ENCODE results near the gene KCNJ2. TPM values are rescaled to one million over a fixed set of nuclear protein-coding genes. Genes with fewer than 3 reads are reported as not detected.

The KCNJ2 gene
- total and polyA plus RNA-seq, 10 of the 15 experiments (the other 5 are each of a cell fraction or from before 2014, with no cell fraction given), result 1.6 to 10.1 (median 3.2) TPM

GRCh38 chr17:70184207-70184606 is 14.9 kb downstream of the KCNJ2 start:
- BruUV-seq (replicated peaks), result no TSS peak

More at GRCh38 chr17:70184207-70184606, 14.9 kb downstream of the KCNJ2 start:
- H3K4me3 ChIP-seq, result no peak overlapping the region
- no peaks in the 10 kb centered on the region for H3K9me3 ChIP-seq (replicated peaks; ENCODE audit: control insufficient read depth, insufficient read depth, low read length)
- in situ Hi-C loops (cut with MboI), result no loop called here
- intact Hi-C loops (cut with micrococcal nuclease; ENCODE audit: unreplicated experiment), result no loop called here
- no peak overlapping the region for H3K4me2 ChIP-seq (ENCODE audit: control insufficient read depth, insufficient read depth)
- ChIA-PET POLR2A (no interaction called here), SMC1A (ENCODE audit: uncharacterized antibody, unreplicated experiment) (no interaction called here), RAD21 (ENCODE audit: unreplicated experiment) (no interaction called here), CTCF (no interaction called here)
- no peaks in the 10 kb centered on the region for H3K27me3 ChIP-seq (replicated peaks in 1 of 2; ENCODE audit: control insufficient read depth in 2 of 2, insufficient read depth in 2 of 2, low read length in 1 of 2)
- TF ChIP-seq EZH2 (IDR thresholded peaks at IDR 0.05; ENCODE audit: borderline replicate concordance, control insufficient read depth, low read depth, low read length), result no peak
- no peak for TF ChIP-seq CREM (IDR thresholded peaks at IDR 0.05; ENCODE audit: low read depth)
- TF ChIP-seq ATF7 (IDR thresholded peaks at IDR 0.05; ENCODE audit: low read depth), result no peak
- TF ChIP-seq RFX5 (IDR thresholded peaks at IDR 0.05; ENCODE audit: low read depth, low read length), result no peak
- TF ChIP-seq, protein P1, sequence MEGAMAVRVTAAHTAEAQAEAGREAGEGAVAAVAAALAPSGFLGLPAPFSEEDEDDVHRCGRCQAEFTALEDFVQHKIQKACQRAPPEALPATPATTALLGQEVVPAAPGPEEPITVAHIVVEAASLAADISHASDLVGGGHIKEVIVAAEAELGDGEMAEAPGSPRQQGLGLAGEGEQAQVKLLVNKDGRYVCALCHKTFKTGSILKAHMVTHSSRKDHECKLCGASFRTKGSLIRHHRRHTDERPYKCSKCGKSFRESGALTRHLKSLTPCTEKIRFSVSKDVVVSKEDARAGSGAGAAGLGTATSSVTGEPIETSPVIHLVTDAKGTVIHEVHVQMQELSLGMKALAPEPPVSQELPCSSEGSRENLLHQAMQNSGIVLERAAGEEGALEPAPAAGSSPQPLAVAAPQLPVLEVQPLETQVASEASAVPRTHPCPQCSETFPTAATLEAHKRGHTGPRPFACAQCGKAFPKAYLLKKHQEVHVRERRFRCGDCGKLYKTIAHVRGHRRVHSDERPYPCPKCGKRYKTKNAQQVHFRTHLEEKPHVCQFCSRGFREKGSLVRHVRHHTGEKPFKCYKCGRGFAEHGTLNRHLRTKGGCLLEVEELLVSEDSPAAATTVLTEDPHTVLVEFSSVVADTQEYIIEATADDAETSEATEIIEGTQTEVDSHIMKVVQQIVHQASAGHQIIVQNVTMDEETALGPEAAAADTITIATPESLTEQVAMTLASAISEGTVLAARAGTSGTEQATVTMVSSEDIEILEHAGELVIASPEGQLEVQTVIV (IDR thresholded peaks at IDR 0.05; ENCODE audit: borderline replicate concordance, partially characterized antibody), result no peak
- no peak for TF ChIP-seq WRNIP1 (IDR thresholded peaks at IDR 0.05; ENCODE audit: borderline replicate concordance, low read depth, low read length)
- TF ChIP-seq, protein P2, sequence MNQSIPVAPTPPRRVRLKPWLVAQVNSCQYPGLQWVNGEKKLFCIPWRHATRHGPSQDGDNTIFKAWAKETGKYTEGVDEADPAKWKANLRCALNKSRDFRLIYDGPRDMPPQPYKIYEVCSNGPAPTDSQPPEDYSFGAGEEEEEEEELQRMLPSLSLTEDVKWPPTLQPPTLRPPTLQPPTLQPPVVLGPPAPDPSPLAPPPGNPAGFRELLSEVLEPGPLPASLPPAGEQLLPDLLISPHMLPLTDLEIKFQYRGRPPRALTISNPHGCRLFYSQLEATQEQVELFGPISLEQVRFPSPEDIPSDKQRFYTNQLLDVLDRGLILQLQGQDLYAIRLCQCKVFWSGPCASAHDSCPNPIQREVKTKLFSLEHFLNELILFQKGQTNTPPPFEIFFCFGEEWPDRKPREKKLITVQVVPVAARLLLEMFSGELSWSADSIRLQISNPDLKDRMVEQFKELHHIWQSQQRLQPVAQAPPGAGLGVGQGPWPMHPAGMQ (IDR thresholded peaks at IDR 0.05; ENCODE audit: borderline replicate concordance), result no peak
- DNase-seq (ENCODE audit: low read depth, low spot score), result no peak
- no peaks in the 10 kb centered on the region for H4K20me1 ChIP-seq (ENCODE audit: control insufficient read depth, insufficient read depth)
- H3K4me1 ChIP-seq (ENCODE audit: control insufficient read depth, insufficient read depth, low read length), result no peaks in the 10 kb centered on the region
- no peaks in the 10 kb centered on the region for H3K36me3 ChIP-seq (ENCODE audit: control insufficient read depth in 2 of 2, insufficient read depth in 2 of 2, low read length in 1 of 2)
- FAIRE-seq, result no peak
- H3K79me2 ChIP-seq (ENCODE audit: control insufficient read depth, insufficient read depth, low read length), result no peaks in the 10 kb centered on the region
- ATAC-seq, result no peak
- no peak overlapping the region for H2AFZ ChIP-seq (ENCODE audit: control insufficient read depth, low read depth, low read length)
- H3K27ac ChIP-seq (ENCODE audit: control insufficient read depth, insufficient read depth), result no peak overlapping the region
- H3K9ac ChIP-seq (ENCODE audit: control insufficient read depth, insufficient read depth, low read length), result no peak overlapping the region
